Keratinocyte (primary cell): ENCODE results near the gene RIMS4. TPM values are rescaled to one million over a fixed set of nuclear protein-coding genes. Genes with fewer than 3 reads are reported as not detected.
A peak's percentile ranks its signal among the peaks of the same experiment; 100 is the strongest.

Experiments
- DNase-seq: peaks from one replicate; pipeline ENCODE4 v3.0.0-alpha.2; 2011; ENCODE audit warnings: low read depth, missing footprints, low spot score
- FAIRE-seq: peaks from 2 replicates; lab custom pipeline; 2011; peaks lifted over from hg19 to GRCh38; lab: Jason Lieb, UNC
- H2AFZ ChIP-seq: 2 replicates; pipeline ENCODE4 v1.6.0; 2012; ENCODE audit warnings: low read length, control low read depth, inconsistent platforms; ENCODE audit not compliant: control insufficient read depth
- H3K27ac ChIP-seq: 2 replicates; pipeline ENCODE4 v1.5.1; 2011; ENCODE audit warnings: low read length; ENCODE audit not compliant: control insufficient read depth, insufficient read depth
- H3K27me3 ChIP-seq: 3 replicates; pipeline ENCODE4 v1.6.0; 2011; ENCODE audit warnings: low read length; ENCODE audit not compliant: control insufficient read depth, insufficient read depth; ENCODE audit errors: extremely low read depth
- H3K36me3 ChIP-seq, 2 experiments: 2 replicates in 1 of 2; 3 replicates in 1 of 2; pipeline ENCODE4 v1.5.1; 2011; ENCODE audit warnings: low read length in 2 of 2, mild to moderate bottlenecking in 1 of 2; ENCODE audit not compliant: control insufficient read depth in 2 of 2, insufficient read depth in 2 of 2; ENCODE audit errors: extremely low read depth in 1 of 2
- H3K4me1 ChIP-seq: 3 replicates; pipeline ENCODE4 v1.5.1; 2011; ENCODE audit warnings: low read length; ENCODE audit not compliant: control insufficient read depth, insufficient read depth; ENCODE audit errors: extremely low read depth
- H3K4me2 ChIP-seq: 3 replicates; pipeline ENCODE4 v1.6.0; 2011; ENCODE audit warnings: low read depth, low read length; ENCODE audit not compliant: control insufficient read depth, insufficient read depth; ENCODE audit errors: extremely low read depth
- H3K4me3 ChIP-seq, 3 experiments: fragments of 200-600 bp in 1 of 3; sonication (generic) in 1 of 3; 2 replicates in 2 of 3; 3 replicates in 1 of 3; pipeline ENCODE4 v1.5.1; 2011 to 2016; ENCODE audit warnings: low read length in 3 of 3, mild to moderate bottlenecking in 3 of 3, control low read depth in 2 of 3, inconsistent platforms in 1 of 3, low read depth in 1 of 3, mixed read lengths in 1 of 3, mixed run types in 1 of 3, moderate library complexity in 1 of 3; ENCODE audit not compliant: control insufficient read depth in 2 of 3, insufficient read depth in 2 of 3; ENCODE audit errors: extremely low read depth in 1 of 3
- H3K79me2 ChIP-seq: 2 replicates; pipeline ENCODE4 v1.6.0; 2012; ENCODE audit warnings: low read length; ENCODE audit not compliant: control insufficient read depth, insufficient read depth
- H3K9ac ChIP-seq: 3 replicates; pipeline ENCODE4 v1.6.0; 2011; ENCODE audit warnings: low read length; ENCODE audit not compliant: control insufficient read depth, insufficient read depth; ENCODE audit errors: extremely low read depth
- H3K9me1 ChIP-seq: 3 replicates; pipeline ENCODE4 v1.6.0; 2011; ENCODE audit warnings: low read length; ENCODE audit not compliant: control insufficient read depth, insufficient read depth; ENCODE audit errors: extremely low read depth
- H3K9me3 ChIP-seq: 2 replicates; pipeline ENCODE4 v1.5.1; 2012; ENCODE audit warnings: low read depth, low read length; ENCODE audit not compliant: control insufficient read depth
- H4K20me1 ChIP-seq: 3 replicates; pipeline ENCODE4 v1.6.0; 2011; ENCODE audit warnings: low read length; ENCODE audit not compliant: control insufficient read depth, insufficient read depth; ENCODE audit errors: extremely low read depth
- EZH2 ChIP-seq: IDR thresholded peaks from one replicate; pipeline ENCODE4 v1.6.1; 2012; ENCODE audit warnings: inconsistent platforms, mild to moderate bottlenecking, low read length, moderate library complexity
- dilution Hi-C: fragments of 300-500 bp; cut with MboI; formaldehyde crosslinking; loops from one replicate; pipeline ENCODE4 v1.7.0; 2020; ENCODE audit warnings: low sequenced_read_pairs; ENCODE audit not compliant: extremely low pct_ligation_motif_present
- polyA plus RNA-seq, 5 experiments: library from polyadenylated mRNA; depleted of rRNA in 3 of 5; stranded (reverse) in 3 of 5; stranded (forward) in 1 of 5; unstranded in 1 of 5; fragments of >200 nt; gene quantifications; 1 replicate in 1 of 5; 2 replicates in 3 of 5; 3 replicates in 1 of 5; pipeline versions ENCODE4 v1.2.1 to v1.2.3, GENCODE V29; 2011 to 2012; ENCODE audit warnings: missing spikeins in 2 of 5, low read depth in 1 of 5, low replicate concordance in 1 of 5
- TF ChIP-seq, protein P1 (sequence below), 3 experiments: IDR thresholded peaks in 1 of 3; conservative IDR thresholded peaks in 1 of 3; optimal IDR thresholded peaks in 1 of 3; 2 replicates in 2 of 3; 3 replicates in 1 of 3; pipeline versions ENCODE3 to v1.5.1; 2011; ENCODE audit warnings: low read length in 3 of 3, mild to moderate bottlenecking in 3 of 3, moderate library complexity in 2 of 3, control low read depth in 1 of 3, inconsistent platforms in 1 of 3; ENCODE audit not compliant: insufficient read depth in 2 of 3; ENCODE audit errors: extremely low read depth in 1 of 3

The RIMS4 gene
- polyA plus RNA-seq, 1 donor (not counting 4 experiments of a cell fraction or from before 2014, with no cell fraction given) = not detected

DNA sequence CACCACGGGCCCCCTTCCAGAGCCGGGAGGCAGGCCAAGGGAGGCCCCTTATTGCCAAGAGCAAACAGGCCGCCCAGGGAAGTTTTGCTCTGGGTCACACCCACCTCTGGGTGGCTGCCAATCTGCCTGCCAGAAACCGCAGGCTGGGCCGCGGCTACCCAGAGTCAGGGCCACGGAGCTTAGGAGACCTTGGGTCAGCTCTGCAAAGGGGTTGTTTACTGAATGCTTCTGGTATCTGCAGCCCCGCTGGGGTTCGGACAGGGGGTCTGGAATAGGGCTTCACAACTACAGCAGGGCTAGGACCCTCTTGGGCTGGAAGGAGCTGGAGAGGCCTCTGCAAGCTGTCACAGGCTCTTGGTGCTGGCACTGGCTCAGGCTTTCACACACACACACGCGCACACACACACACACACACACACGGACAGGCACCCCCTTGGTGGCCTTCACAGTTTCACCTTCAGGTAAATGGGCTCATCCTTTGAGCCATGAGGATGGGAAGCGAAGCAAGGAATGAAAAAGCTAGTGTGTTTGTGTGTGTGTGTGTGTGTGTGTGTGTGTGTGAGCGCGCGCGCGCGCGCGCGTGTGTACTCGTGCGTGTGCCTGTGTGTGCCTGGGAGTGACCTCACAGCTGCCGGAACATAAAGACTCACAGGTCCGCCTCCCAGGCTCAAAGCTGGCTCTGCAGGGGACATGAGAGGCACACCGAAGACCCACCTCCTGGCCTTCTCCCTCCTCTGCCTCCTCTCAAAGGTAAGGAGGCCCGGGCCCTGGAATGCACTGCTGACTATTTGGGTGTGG is 95.4 kb downstream of the RIMS4 start, which contains the start of gene CCN5:
CCN5 (plus strand) TSS at position 669 of the 798 bp plus-strand sequence; CDS start at position 691, 22 bp downstream.
- DNase-seq = no peak
- Histone ChIP-seq H3K9ac (no peak within 1 kb of the TSS), H3K4me2 (peak within 1 kb of the TSS; percentile 50)

DNA sequence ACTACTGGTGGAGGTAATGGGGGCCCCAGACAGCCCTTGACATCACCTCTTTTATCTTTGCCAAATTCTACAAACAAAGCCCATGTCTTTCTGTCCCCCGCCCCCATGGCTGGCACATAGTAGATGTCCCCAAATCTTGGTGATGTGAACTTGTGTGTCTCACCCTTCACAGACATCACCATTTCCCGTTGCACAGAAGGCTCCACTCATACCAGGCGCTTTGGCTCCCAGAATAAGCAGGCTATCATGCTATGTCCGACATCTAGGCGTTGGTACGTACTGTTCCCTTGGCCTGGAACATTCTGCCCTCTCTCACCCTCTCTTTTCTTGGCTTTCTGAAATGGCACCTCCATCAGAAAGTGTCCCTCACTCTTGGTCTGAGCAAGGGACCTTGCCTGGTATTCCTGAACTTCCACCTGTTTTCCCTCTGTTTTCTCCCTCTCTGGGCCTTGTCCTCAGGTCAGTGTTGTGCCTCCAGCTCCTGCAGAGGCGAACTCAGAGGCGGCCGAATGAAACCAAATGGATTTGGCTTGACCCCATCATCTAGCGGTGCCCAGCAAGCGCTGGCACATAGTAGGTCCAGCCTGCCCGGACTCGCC is 96.1 kb downstream of the RIMS4 start:
- dilution Hi-C loops = no loop called here
- Histone ChIP-seq H3K9me3 (no peaks in the 10 kb centered on the region), H3K36me3 (no peaks in the 10 kb centered on the region), H4K20me1 (no peaks in the 10 kb centered on the region), H3K79me2 (no peaks in the 10 kb centered on the region), H3K4me3 (no peak overlapping the region), H3K4me1 (peaks cover 28% of the 10 kb centered on the region), H3K9me1 (no peaks in the 10 kb centered on the region), H3K9ac (no peak overlapping the region), H3K4me2 (peak overlapping the region; percentile 50), H3K27me3 (no peaks in the 10 kb centered on the region), H2AFZ (no peak overlapping the region), H3K27ac (no peak overlapping the region)
- no peak for DNase-seq
- TF ChIP-seq EZH2 = no peak
- TF ChIP-seq, protein P1, sequence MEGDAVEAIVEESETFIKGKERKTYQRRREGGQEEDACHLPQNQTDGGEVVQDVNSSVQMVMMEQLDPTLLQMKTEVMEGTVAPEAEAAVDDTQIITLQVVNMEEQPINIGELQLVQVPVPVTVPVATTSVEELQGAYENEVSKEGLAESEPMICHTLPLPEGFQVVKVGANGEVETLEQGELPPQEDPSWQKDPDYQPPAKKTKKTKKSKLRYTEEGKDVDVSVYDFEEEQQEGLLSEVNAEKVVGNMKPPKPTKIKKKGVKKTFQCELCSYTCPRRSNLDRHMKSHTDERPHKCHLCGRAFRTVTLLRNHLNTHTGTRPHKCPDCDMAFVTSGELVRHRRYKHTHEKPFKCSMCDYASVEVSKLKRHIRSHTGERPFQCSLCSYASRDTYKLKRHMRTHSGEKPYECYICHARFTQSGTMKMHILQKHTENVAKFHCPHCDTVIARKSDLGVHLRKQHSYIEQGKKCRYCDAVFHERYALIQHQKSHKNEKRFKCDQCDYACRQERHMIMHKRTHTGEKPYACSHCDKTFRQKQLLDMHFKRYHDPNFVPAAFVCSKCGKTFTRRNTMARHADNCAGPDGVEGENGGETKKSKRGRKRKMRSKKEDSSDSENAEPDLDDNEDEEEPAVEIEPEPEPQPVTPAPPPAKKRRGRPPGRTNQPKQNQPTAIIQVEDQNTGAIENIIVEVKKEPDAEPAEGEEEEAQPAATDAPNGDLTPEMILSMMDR (optimal IDR thresholded peaks at IDR 0.05 in 1 of 3, IDR thresholded peaks at IDR 0.05 in 1 of 3, conservative IDR thresholded peaks at IDR 0.05 in 1 of 3; ENCODE audit: extremely low read depth in 1 of 3, insufficient read depth in 2 of 3, low read length in 3 of 3) = no peak
- no peak for FAIRE-seq

More for the DNA sequence above, 95.4 kb downstream of the RIMS4 start, which contains the start of gene CCN5:
- Histone ChIP-seq H3K4me3 (no peak within 1 kb of the TSS), H3K27me3 (no peaks in the 10 kb centered on the region), H4K20me1 (no peaks in the 10 kb centered on the region), H3K9me1 (no peaks in the 10 kb centered on the region), H3K79me2 (no peaks in the 10 kb centered on the region), H3K9me3 (no peaks in the 10 kb centered on the region), H3K27ac (no peak within 1 kb of the TSS), H2AFZ (no peak within 1 kb of the TSS), H3K36me3 (no peaks in the 10 kb centered on the region), H3K4me1 (peaks cover 28% of the 10 kb centered on the region)
- no peak for TF ChIP-seq EZH2
- dilution Hi-C loops = no loop called here
- FAIRE-seq = no peak
